Loucy (cell line): ENCODE measurements around the gene BBC3.

Experiments used
- H2AFZ ChIP-seq: fragments of 200-600 bp; sonication (generic); 2 replicates; pipeline ENCODE4 v1.6.0; 2016; ENCODE audit warnings: antibody characterized with exemption, mild to moderate bottlenecking, low read length, moderate library complexity
- H3F3A ChIP-seq: fragments of 200-600 bp; 2 replicates; pipeline ENCODE4 v1.6.0; 2016; ENCODE audit warnings: antibody characterized with exemption, low read depth, mild to moderate bottlenecking
- H3K27me3 ChIP-seq: fragments of 200-600 bp; sonication (generic); 2 replicates; pipeline ENCODE4 v1.6.1; 2014; ENCODE audit warnings: low read length, mild to moderate bottlenecking; ENCODE audit not compliant: insufficient read depth, poor library complexity, severe bottlenecking
- H3K36me3 ChIP-seq: fragments of 200-600 bp; sonication (generic); 2 replicates; pipeline ENCODE4 v1.6.1; 2016; ENCODE audit warnings: low read length; ENCODE audit not compliant: insufficient read depth
- H3K4me1 ChIP-seq: fragments of 200-600 bp; sonication (generic); 2 replicates; pipeline ENCODE4 v1.5.1; 2014; ENCODE audit warnings: low read length, mild to moderate bottlenecking; ENCODE audit not compliant: insufficient read depth, poor library complexity, severe bottlenecking
- H3K4me2 ChIP-seq: fragments of 200-600 bp; sonication (generic); 2 replicates; pipeline ENCODE4 v1.6.0; 2014; ENCODE audit warnings: antibody characterized with exemption, low read length, low read depth, mild to moderate bottlenecking; ENCODE audit not compliant: poor library complexity, severe bottlenecking
- H3K4me3 ChIP-seq: fragments of 200-600 bp; sonication (generic); 2 replicates; pipeline ENCODE4 v1.5.1; 2014; ENCODE audit warnings: low read length, mild to moderate bottlenecking, mixed read lengths; ENCODE audit not compliant: poor library complexity, severe bottlenecking
- H3K79me2 ChIP-seq: fragments of 200-600 bp; sonication (generic); 2 replicates; pipeline ENCODE4 v1.6.1; 2014; ENCODE audit warnings: low read length; ENCODE audit not compliant: insufficient read depth
- H3K9ac ChIP-seq: fragments of 200-600 bp; sonication (generic); 2 replicates; pipeline ENCODE4 v1.6.0; 2014; ENCODE audit warnings: mild to moderate bottlenecking, low read depth, low read length, moderate library complexity; ENCODE audit not compliant: poor library complexity, severe bottlenecking
- H3K9me2 ChIP-seq: fragments of 200-600 bp; sonication (generic); replicated peaks from 2 replicates; pipeline ENCODE4 v1.6.1; 2016; ENCODE audit warnings: low read depth, low read length, mixed read lengths
- H3K9me3 ChIP-seq: fragments of 200-600 bp; sonication (generic); 2 replicates; pipeline ENCODE4 v1.6.1; 2014; ENCODE audit warnings: mild to moderate bottlenecking, antibody characterized with exemption, low read length, low read depth; ENCODE audit not compliant: insufficient read depth
- H4K20me1 ChIP-seq: fragments of 200-600 bp; sonication (generic); 2 replicates; pipeline ENCODE4 v1.6.0; 2014; ENCODE audit warnings: antibody characterized with exemption, low read length, mild to moderate bottlenecking; ENCODE audit not compliant: insufficient read depth, poor library complexity, severe bottlenecking
- CTCF ChIP-seq: fragments of 200-600 bp; sonication (generic); conservative IDR thresholded peaks from 2 replicates; pipeline ENCODE4 v1.5.1; 2014; ENCODE audit warnings: mild to moderate bottlenecking, antibody characterized with exemption, low read length
- EZH2phosphoT487 ChIP-seq: fragments of 200-600 bp; IDR thresholded peaks from 2 replicates; pipeline ENCODE4 v1.6.1; 2018; ENCODE audit warnings: antibody characterized with exemption, mild to moderate bottlenecking, moderate library complexity, borderline replicate concordance

The BBC3 gene

GRCh38 chr19:47260476-47260875, 29.5 kb upstream of the BBC3 start:
- no peaks in the 10 kb centered on the region for H3K9me3 ChIP-seq
- H2AFZ ChIP-seq, result no peak overlapping the region
- H3K4me3 ChIP-seq, result no peak overlapping the region
- no peak overlapping the region for H3K9ac ChIP-seq
- no peaks in the 10 kb centered on the region for H3K27me3 ChIP-seq
- H3K36me3 ChIP-seq, result peaks cover 5% of the 10 kb centered on the region; the same call in 1 of the 2 replicates
- no peak overlapping the region for H3K4me2 ChIP-seq
- no peaks in the 10 kb centered on the region for H3K9me2 ChIP-seq
- peaks cover 22% of the 10 kb centered on the region for H3K4me1 ChIP-seq
- no peaks in the 10 kb centered on the region for H3F3A ChIP-seq
- no peak for TF ChIP-seq EZH2phosphoT487
- no peak for TF ChIP-seq CTCF
- H4K20me1 ChIP-seq, result no peaks in the 10 kb centered on the region
- H3K79me2 ChIP-seq, result peaks cover 25% of the 10 kb centered on the region

GRCh38 chr19:47258895-47259555, 28.0 kb upstream of the BBC3 start:
- H3K36me3 ChIP-seq, result peaks cover 5% of the 10 kb centered on the region; the same call in 1 of the 2 replicates

GRCh38 chr19:47258434-47258833, 27.4 kb upstream of the BBC3 start:
- Histone ChIP-seq H3K9ac (peak overlapping the region; percentile 90), H3K4me2 (peak overlapping the region; percentile 100), H4K20me1 (no peaks in the 10 kb centered on the region), H2AFZ (no peak overlapping the region), H3F3A (no peaks in the 10 kb centered on the region), H3K36me3 (peaks cover 5% of the 10 kb centered on the region; the same call in 1 of the 2 replicates), H3K79me2 (peaks cover 25% of the 10 kb centered on the region), H3K4me3 (peak overlapping the region; percentile 93), H3K27me3 (no peaks in the 10 kb centered on the region), H3K4me1 (peaks cover 22% of the 10 kb centered on the region), H3K9me3 (no peaks in the 10 kb centered on the region), H3K9me2 (no peaks in the 10 kb centered on the region)
- TF ChIP-seq CTCF (no peak), EZH2phosphoT487 (no peak)

More at GRCh38 chr19:47258895-47259555, 28.0 kb upstream of the BBC3 start:
- Histone ChIP-seq H3K9me3 (no peaks in the 10 kb centered on the region), H3K4me1 (peaks cover 22% of the 10 kb centered on the region), H3K4me2 (peak overlapping the region; percentile 100), H3K79me2 (peaks cover 25% of the 10 kb centered on the region), H3K9ac (no peak overlapping the region), H3K27me3 (no peaks in the 10 kb centered on the region), H2AFZ (no peak overlapping the region), H3F3A (no peaks in the 10 kb centered on the region), H3K9me2 (no peaks in the 10 kb centered on the region), H4K20me1 (no peaks in the 10 kb centered on the region), H3K4me3 (no peak overlapping the region)
- TF ChIP-seq CTCF, result no peak
- TF ChIP-seq EZH2phosphoT487, result no peak
